ENCODE measurements around the gene METTL23. TPM values are rescaled to one million over a fixed set of nuclear protein-coding genes. Genes with fewer than 3 reads are reported as not detected.
"Not testable (repeated sequence)": the region's sequence is repeated elsewhere in the genome, so short reads cannot be mapped to it uniquely, and the experiment has no call there.

The METTL23 gene
- total and polyA plus RNA-seq, 2 donors = 22.6 to 38.4 TPM

DNA sequence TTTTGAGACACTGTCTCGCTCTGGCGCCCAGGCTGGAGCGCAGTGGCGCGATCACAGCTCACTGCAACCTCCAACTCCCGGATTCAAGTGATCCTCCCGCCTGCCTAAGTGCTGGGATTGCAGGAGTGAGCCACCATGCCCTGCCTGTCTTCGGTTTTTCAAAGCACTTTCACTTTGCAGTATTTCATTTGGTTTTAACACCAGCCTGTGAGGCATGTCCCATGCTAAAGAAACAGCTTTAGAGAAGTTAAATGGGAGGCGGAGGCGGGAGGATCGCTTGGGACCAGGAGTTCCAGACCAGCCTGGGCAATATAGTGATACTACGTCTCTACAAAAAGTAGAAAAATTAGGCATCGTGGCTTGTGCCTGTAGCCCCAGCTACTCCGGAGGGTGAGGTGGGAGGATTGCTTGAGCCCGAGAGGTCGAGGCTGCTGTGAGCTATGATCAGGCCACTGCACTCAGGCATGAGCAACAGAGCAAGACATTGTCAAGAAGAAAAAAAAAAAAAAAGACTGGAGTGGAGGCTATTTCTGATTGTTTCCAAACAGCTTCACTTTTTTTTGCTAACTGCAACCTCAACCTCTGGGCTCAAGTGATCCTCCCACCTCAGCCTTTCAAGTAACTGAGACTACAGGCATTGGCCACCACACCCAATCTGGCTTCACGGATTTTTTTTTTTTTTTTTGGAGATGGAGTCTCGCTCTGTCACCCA is 1.3 kb downstream of the METTL23 start:
- H3K4me1 ChIP-seq (ENCODE audit: insufficient read depth) = no peaks in the 10 kb centered on the region
- H3K4me3 ChIP-seq (ENCODE audit: low read depth, low read length) = peak overlapping the region; percentile 89
- no peak for DNase-seq (ENCODE audit: extremely low spot score)
- WGBS = 73% methylated on average over 18 of the region's 18 CpGs
- no peaks in the 10 kb centered on the region for H3K36me3 ChIP-seq (ENCODE audit: insufficient read depth)
- no peak overlapping the region for H3K27ac ChIP-seq (ENCODE audit: low read depth)

DNA sequence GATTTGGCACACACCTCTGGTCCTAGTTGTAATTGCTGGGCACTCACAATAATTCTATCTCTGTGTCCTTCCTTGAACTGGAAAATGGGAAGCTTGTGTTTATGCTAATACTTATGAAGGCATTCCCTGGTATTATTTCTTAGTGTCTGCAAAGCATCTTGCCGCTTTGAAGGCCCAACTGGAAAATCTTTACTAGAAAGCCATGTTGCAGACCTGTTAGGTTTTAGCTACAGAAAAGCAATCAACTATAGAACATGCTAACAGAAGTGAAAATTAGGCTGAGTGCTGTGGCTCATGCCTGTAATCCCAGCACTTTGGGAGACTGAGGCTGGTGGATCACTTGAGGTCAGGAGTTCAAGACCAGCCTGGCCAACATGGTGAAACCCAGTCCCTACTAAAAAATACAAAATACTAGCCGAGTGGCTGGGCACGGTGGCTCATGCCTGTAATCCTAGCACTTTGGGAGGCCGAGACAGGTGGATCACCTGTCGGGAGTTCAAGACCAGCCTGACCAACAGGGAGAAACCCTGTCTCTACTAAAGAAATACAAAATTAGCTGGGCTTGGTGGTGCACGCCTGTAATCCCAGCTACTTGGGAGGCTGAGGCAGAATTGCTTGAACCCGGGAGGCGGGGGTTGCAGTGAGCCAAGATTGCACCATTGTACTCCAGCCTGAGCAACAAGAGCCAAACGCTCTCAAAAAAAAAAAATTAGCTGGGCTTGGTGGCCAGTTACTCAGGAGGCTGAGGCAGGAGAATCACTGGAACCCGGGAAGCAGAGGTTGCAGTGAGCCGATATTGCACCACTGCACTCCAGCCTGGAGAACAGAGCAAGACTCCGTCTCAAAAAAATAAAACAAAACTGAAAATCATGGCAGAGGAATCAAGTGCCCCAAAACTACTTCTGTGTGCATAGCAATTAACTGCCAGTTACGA is 5.4 kb downstream of the METTL23 start:
- not testable (repeated sequence) for DNase-seq (ENCODE audit: extremely low spot score); H3K27ac ChIP-seq (ENCODE audit: low read depth); H3K4me1 ChIP-seq (ENCODE audit: insufficient read depth); H3K4me3 ChIP-seq (ENCODE audit: low read depth, low read length); H3K36me3 ChIP-seq (ENCODE audit: insufficient read depth)
- 84% methylated on average over 13 of the region's 13 CpGs for WGBS

DNA sequence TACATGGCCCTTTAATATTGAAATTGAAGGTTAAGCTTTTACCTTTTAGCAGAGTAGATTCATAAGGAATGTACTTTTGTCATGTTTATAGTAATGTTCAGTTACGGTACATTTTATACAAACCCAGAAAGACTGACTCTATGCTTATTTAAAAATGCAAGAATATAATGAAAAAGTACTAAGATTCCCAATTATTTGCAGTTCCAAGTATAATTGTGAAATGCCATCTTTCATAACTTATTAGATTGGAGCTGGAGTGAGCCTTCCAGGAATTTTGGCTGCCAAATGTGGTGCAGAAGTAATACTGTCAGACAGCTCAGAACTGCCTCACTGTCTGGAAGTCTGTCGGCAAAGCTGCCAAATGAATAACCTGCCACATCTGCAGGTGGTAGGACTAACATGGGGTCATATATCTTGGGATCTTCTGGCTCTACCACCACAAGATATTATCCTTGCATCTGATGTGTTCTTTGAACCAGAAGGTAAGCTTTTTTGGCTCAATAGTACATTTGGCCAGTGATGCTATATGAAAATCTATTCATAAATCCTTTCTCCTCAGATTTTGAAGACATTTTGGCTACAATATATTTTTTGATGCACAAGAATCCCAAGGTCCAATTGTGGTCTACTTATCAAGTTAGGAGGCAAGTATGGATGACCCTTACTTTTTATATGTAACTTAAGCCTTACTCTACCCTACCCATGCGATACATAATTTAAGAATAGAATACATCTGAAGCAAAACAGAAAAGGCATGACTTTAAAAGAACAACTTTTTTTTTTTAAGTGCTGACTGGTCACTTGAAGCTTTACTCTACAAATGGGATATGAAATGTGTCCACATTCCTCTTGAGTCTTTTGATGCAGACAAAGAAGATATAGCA is 6.3 kb downstream of the METTL23 start:
- Histone ChIP-seq H3K36me3 (ENCODE audit: insufficient read depth) (peaks cover 1% of the 10 kb centered on the region), H3K27ac (ENCODE audit: low read depth) (no peak overlapping the region), H3K4me3 (ENCODE audit: low read depth, low read length) (no peak overlapping the region), H3K4me1 (ENCODE audit: insufficient read depth) (no peaks in the 10 kb centered on the region)
- WGBS = 49% methylated on average over 3 of the region's 3 CpGs
- no peak for DNase-seq (ENCODE audit: extremely low spot score)

DNA sequence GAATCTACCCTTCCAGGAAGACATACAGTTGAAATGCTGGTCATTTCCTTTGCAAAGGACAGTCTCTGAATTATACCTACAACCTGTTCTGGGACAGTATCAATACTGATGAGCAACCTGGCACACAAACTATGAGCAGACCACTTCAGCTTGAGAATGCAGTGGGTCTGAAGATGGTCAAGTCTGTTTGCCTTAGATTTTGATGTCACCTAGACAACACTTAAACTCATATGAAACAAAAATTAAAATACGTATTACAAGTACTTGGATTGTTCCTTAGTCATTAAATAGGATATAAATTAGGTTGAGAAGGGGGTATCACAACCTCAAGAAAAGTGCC is 6.9 kb downstream of the METTL23 start:
- Histone ChIP-seq H3K4me3 (ENCODE audit: low read depth, low read length) (no peak overlapping the region), H3K27ac (ENCODE audit: low read depth) (no peak overlapping the region), H3K36me3 (ENCODE audit: insufficient read depth) (peaks cover 1% of the 10 kb centered on the region), H3K4me1 (ENCODE audit: insufficient read depth) (no peaks in the 10 kb centered on the region)
- WGBS = 66% methylated on average over 1 of the region's 1 CpG
- DNase-seq (ENCODE audit: extremely low spot score) = no peak

DNA sequence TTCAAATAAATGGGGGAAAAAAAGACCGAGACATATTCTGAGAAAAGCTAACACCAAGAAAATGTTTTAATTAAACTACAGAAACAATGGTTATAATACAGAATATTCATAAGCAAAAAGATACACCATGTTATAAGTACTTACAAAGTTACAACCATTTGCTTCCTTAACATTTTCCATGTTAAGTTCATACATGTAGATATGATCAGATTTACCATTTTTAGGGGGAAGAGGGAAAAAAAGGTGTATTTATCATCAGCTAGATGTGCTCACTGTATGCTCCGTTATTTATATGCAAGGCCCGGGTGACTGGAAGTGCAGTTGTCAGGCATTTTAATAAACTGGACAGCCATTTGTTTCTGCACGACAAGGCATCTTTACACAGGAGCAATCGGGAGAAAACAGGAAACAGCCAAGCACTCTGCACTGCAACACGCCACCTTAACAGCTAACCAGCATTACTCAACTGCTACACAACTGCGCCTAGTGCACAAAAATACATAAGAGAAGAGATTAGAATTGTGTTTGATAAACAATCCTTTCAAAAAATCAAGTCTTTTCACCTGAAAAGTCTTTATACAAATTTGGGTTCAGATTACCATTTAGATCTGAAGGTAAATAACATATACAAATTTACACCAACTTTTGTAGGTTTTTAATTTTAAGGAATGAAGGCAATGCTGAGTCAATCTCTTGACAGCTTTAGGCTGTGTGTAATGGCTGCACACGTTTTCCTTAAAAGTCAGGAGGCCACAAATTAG is 7.6 kb downstream of the METTL23 start:
- Histone ChIP-seq H3K4me1 (ENCODE audit: insufficient read depth) (no peaks in the 10 kb centered on the region), H3K36me3 (ENCODE audit: insufficient read depth) (peaks cover 1% of the 10 kb centered on the region), H3K4me3 (ENCODE audit: low read depth, low read length) (no peak overlapping the region), H3K27ac (ENCODE audit: low read depth) (peak overlapping the region; percentile 7)
- WGBS = 27% methylated on average over 8 of the region's 8 CpGs
- DNase-seq (ENCODE audit: extremely low spot score) = no peak

DNA sequence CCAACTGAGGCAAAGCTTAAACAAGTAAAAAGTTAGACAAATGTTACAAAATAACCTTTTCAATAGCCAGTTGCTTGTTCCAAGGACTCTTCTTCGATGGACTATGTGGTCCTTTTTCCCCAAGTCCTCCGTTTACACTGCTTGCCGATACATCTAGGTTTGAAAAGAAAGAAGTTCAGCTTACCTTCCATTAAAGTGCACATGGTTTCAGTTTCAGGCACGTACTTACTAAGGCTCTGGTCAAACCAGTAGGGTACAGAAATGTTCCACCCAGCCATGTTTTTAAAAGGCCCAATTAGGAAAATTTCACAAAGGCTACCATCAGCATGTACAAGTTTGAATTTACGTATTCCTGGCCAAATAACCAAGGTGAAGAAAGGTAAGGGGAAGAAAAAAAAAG is 8.4 kb downstream of the METTL23 start:
- 25% methylated on average over 5 of the region's 5 CpGs for WGBS
- no peak overlapping the region for H3K4me3 ChIP-seq (ENCODE audit: low read depth, low read length)
- H3K36me3 ChIP-seq (ENCODE audit: insufficient read depth) = peaks cover 1% of the 10 kb centered on the region
- H3K27ac ChIP-seq (ENCODE audit: low read depth) = no peak overlapping the region
- H3K4me1 ChIP-seq (ENCODE audit: insufficient read depth) = no peaks in the 10 kb centered on the region
- DNase-seq (ENCODE audit: extremely low spot score) = no peak

DNA sequence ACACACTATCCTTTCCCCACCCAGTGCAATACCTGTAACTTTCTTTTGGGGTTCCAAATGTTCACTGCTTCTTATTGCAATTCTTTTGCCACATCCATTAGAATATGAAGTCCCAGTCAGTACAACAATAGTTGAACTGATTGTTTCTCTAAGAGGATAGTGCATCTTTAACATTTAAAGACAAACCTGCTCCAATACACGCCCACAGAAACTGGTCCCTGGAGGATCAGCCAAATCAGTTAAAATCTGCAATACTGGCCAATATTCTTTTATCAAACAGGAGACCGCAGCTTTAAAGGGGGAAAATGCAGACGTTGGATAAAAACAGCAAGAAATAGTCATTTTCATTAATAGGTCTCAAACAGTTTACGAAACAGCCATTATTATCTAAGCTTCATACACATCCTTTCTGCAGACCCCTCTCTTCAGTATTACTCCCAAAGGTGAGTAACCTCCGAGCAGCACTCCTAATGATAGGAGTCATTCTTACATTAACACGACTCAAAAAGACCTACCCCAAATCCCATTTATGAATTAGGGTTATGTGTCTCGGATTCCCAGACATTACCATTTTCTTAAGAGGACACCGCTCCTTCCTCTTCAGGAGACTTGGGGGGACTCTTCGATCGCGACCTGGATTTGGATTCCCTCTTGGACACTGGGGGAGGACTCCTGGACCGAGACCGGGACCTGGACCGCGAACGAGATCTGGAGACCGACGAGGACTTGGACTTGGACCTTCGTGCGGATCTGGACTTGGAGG is 9.1 kb downstream of the METTL23 start:
- WGBS = 1% methylated on average over 20 of the region's 20 CpGs
- H3K36me3 ChIP-seq (ENCODE audit: insufficient read depth) = peaks cover 1% of the 10 kb centered on the region
- H3K27ac ChIP-seq (ENCODE audit: low read depth) = peak overlapping the region; percentile 98

DNA sequence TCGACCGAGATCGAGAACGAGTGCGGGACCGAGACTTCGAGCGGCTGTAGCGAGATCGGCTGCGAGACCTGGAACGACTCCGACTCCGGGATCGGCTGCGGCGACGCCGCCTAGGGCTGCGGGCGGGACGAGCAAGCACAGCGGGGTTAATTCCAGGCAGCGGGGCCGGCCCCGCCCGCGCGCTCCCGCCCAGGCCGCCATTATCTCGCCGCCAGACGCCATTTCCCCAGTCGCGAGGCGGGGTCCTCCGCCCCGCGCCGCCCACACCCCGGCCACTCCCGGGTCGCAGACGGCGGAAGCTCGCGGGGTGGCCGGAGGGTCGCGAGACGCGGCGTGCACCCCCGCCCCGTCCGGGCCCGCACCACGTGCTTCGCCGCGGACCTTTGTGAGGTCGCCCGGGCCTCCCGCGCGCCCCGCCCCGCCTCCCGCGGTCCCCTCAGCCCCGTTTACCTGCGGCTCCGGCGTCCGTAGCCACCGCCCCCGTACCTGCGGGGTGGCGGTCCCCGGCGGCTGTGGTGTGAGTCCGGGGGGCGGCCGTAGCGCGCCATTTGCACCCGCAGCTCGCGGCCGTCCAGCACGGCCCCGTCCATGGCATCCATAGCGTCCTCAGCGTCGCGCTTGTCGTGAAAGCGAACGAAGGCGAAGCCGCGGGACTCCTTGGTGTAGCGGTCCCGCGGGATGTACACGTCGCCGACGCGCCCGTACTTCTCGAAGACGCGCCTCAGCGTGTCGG is 9.9 kb downstream of the METTL23 start:
- Histone ChIP-seq H3K4me1 (ENCODE audit: insufficient read depth) (no peaks in the 10 kb centered on the region), H3K36me3 (ENCODE audit: insufficient read depth) (peaks cover 1% of the 10 kb centered on the region), H3K4me3 (ENCODE audit: low read depth, low read length) (peak overlapping the region; percentile 83), H3K27ac (ENCODE audit: low read depth) (peak overlapping the region; percentile 98)
- DNase-seq (ENCODE audit: extremely low spot score) = no peak
- under 1% methylated on average over 117 of the region's 117 CpGs for WGBS

More for the DNA sequence above, 9.1 kb downstream of the METTL23 start:
- Histone ChIP-seq H3K4me3 (ENCODE audit: low read depth, low read length) (peak overlapping the region; percentile 83), H3K4me1 (ENCODE audit: insufficient read depth) (no peaks in the 10 kb centered on the region)
- DNase-seq (ENCODE audit: extremely low spot score) = no peak

DNA sequence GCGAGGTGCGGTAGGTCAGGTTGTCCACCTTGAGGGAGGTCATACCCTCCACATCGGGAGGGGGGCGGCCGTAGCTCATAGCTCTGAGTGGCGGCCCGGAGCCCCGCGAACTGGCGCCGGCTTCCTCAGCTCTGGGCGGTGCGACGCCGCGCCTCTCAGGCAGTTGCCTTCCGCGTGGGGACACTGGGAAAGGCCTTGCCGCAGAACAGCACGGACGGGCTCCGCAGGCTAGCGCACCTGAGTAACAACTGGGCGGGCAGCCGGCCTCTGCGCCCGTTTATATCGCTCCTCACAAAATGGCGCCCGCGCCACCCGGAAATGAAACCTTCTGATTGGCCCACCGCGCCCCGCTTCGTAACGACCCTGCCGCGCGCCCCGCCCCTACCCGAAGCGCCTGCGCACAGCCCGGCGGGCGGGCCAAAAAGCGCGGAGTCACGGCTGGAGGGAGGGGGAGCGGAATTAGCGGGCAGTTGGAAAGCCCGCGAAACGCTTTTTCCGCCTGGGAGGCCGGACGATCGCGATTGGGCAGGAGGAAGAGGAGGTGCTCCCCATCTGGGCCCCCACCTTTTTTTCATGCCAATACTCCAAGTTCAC is 10.5 kb downstream of the METTL23 start, which contains the start of gene SRSF2:
TSS of gene SRSF2 (minus strand) at position 250 of the 594 bp plus-strand sequence. CDS start at position 79, 171 bp downstream.
- Histone ChIP-seq H3K4me1 (ENCODE audit: insufficient read depth) (no peaks in the 10 kb centered on the region), H3K4me3 (ENCODE audit: low read depth, low read length) (peak within 1 kb of the TSS; percentile 83), H3K27ac (ENCODE audit: low read depth) (peak within 1 kb of the TSS; percentile 98), H3K36me3 (ENCODE audit: insufficient read depth) (peaks cover 1% of the 10 kb centered on the region)
- peak; percentile 96 for DNase-seq (ENCODE audit: extremely low spot score)
- under 1% methylated on average over 60 of the region's 60 CpGs for WGBS

DNA sequence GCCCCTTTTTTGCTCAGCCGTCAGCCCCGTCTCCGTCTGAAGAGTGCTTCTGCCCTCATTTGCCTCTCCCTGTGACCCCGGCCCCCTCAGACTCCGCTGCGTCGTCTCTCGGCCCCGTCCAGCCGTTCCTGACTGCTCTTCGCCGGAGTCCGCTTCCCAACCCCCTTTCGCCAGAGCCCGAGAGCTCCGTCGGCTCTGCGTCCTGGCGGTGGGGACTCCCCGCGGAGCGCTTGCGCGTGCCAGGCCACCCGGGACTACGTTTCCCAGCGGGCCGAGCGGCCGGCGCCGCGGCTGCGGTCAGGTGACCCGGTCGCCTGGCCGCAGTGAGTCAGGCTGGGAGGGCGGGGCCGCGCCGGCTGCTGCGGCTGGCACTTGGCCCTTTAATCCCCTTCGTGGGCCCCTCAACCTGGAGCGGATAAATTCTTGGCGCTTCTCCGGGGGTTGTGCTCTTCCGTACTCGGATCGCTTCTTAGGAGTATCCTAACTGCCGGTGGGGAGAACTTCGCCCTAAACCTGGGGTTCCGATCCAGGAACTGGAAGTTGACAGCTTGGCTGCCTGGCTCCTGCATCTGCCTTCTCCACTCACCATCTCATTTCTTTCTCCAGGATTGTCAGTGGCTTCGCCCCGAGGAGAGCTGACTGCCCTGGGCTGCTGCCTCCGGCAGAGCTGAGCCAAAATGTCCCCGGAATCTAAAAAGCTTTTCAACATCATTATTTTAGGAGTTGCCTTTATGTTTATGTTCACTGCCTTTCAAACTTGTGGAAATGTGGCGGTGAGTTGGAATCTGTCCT is 11.2 kb downstream of the METTL23 start, which contains the start of gene MFSD11:
TSS of gene MFSD11 (plus strand) at position 444 of the 792 bp plus-strand sequence. CDS start at position 678, 234 bp downstream.
- under 1% methylated on average over 57 of the region's 57 CpGs for WGBS
- Histone ChIP-seq H3K4me3 (ENCODE audit: low read depth, low read length) (peak within 1 kb of the TSS; percentile 83), H3K4me1 (ENCODE audit: insufficient read depth) (no peaks in the 10 kb centered on the region), H3K36me3 (ENCODE audit: insufficient read depth) (peaks cover 1% of the 10 kb centered on the region), H3K27ac (ENCODE audit: low read depth) (peak within 1 kb of the TSS; percentile 98)
- peak; percentile 83 for DNase-seq (ENCODE audit: extremely low spot score)

DNA sequence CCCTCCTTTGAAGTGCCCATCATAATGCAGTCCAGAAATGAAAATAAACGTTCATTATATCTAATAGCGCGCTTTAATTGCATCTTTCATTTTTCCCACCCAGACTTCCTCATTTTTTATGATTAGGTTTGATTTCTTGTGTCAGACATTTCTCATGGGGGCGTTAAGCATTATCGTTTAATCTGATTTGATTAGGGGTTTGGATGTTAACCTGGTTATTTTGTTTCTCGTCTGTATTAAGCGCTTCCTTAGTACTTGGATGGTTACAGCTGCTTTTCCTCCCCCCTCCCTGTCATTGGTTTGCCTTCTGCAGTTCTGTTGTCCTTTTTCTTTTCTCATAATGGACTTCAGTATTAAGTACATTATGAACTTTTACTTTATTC is 11.8 kb downstream of the METTL23 start:
- 3% methylated on average over 7 of the region's 7 CpGs for WGBS
- Histone ChIP-seq H3K36me3 (ENCODE audit: insufficient read depth) (peaks cover 1% of the 10 kb centered on the region), H3K27ac (ENCODE audit: low read depth) (peak overlapping the region; percentile 31), H3K4me1 (ENCODE audit: insufficient read depth) (no peaks in the 10 kb centered on the region), H3K4me3 (ENCODE audit: low read depth, low read length) (peak overlapping the region; percentile 44)
- no peak for DNase-seq (ENCODE audit: extremely low spot score)
